ENCODE data around the gene LDLR.

The LDLR gene

DNA sequence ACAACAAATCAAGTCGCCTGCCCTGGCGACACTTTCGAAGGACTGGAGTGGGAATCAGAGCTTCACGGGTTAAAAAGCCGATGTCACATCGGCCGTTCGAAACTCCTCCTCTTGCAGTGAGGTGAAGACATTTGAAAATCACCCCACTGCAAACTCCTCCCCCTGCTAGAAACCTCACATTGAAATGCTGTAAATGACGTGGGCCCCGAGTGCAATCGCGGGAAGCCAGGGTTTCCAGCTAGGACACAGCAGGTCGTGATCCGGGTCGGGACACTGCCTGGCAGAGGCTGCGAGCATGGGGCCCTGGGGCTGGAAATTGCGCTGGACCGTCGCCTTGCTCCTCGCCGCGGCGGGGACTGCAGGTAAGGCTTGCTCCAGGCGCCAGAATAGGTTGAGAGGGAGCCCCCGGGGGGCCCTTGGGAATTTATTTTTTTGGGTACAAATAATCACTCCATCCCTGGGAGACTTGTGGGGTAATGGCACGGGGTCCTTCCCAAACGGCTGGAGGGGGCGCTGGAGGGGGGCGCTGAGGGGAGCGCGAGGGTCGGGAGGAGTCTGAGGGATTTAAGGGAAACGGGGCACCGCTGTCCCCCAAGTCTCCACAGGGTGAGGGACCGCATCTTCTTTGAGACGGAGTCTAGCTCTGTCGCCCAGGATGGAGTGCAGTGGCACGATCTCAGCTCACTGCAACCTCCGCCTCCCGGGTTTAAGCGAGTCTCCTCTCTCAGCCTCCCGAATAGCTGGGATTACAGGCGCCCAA, at the start of gene LDLR:
Gene LDLR (plus strand): TSS at position 210 of the 760 bp plus-strand sequence. CDS start 86 bp downstream, at position 296.
- peak; percentile 97 for DNase-seq (ENCODE audit: low read depth, low spot score)

DNA sequence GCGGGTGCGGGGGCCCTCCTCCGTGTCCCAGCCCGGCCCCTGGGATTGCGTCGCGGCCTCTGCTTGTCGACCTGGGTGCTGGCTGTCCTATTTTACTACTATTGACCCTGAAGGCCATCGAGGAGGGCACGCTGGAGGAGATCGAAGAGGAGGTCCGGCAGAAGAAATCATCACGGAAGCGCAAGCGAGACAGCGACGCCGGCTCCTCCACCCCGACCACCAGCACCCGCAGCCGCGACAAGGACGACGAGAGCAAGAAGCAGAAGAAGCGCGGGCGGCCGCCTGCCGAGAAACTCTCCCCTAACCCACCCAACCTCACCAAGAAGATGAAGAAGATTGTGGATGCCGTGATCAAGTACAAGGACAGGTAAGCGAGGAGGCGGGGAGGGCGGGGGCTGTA, 48.1 kb upstream of the LDLR start:
- DNase-seq (ENCODE audit: low read depth, low spot score) = no peak

DNA sequence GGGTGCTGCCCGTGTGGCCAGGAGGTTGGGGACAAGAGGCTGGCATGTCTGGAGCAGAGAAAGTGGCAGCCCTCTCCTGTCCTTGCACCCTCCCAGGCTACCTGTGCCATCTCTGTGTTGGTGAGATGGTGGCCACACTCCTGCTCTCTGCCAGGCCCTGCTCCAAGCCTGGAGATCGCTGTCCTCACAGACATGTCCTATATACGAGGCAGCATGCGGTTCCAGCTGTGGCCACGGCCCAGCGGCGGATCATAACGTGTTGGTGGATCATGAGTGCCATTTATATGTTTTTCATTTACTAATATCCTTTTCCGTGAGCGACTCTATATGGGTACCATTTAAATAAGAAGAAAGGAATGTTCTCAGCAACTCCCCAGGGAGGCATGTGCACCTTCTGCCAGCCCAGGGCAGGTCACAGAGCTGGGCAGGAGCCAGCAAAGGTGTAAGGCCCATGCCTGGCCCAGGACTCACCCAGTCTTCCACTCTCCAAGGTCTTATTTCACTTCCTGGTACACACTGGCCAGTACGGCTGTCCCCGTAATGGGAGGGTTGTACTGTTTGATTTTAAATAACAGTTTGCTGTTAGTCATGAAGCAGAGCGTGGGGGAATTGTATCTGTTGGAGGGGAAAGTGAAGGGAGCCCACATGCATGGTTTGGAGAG, 47.2 kb upstream of the LDLR start:
- DNase-seq (ENCODE audit: low read depth, low spot score) = no peak

DNA sequence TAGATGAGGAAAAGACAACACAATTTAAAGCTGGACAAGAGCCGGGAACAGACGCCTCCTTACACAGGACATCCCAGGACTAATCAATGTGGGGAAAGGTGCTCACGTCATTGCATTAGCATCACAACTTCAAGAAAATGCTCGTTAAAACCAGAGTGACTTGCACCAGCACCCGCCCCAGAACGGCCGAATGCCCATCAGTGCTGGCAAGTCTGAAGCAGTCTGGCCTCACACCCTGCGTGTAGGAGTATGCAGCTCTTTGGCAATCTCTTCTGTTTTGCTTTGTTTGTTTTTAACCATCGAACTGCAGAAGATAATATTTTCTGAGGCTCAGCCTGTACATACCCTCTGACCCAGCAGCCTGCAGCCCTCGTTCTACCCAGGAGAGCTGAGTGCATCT, 44.8 kb upstream of the LDLR start:
- DNase-seq (ENCODE audit: low read depth, low spot score) = no peak

DNA sequence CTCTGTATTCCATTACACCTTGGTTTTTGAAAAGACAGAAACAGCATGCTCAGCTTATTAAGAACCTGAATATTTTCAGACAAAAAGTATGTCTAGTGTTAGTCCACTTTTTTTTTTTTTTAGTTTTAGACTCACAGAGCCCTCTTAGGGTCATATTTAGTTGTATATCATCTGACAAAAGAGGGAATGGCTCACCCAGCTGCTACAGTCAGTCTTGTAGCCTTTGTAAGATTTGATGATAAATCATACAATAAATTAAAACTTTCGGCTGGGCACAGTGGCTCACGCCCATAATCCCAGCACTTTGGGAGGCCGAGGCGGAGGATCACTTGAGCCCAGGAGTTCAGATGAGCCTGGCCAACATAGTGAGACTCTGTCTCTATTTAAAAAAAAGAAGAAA, 43.7 kb upstream of the LDLR start:
- no peak for DNase-seq (ENCODE audit: low read depth, low spot score)

DNA sequence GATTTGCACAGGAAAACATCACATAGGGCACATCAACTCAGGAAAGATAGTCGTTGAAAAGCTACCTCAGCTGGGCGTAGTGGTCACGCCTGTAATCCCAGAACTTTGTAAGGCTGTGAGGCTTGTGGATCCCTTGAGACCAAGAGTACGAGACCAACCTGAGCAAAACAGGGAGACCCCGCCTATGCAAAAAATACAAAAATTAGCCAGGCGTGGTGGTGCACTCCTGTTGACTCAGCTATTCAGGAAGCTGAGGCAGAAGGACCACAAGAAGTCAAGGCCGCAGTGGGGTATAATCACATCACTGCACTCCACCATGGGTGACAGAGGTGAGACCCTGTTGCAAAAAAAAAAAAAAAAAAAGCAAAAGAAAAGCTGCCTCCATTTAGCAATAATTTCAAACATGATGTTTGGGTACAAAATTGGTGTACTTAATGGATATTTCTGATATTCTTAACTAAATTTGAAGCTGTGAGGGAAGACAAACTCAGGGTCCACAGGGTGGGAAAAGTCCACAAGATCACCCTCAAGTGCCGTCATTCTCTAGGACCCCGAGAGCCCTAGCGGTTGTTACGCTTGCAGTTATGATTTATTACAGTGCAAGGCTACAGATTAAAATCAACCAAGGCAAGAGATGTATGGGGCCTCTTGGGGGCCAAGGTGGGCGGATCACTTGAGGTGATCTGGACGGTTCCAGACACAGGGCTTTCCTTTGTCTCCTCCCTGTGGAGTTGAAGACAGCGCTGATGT, 42.5 kb upstream of the LDLR start:
- no peak for DNase-seq (ENCODE audit: low read depth, low spot score)

DNA sequence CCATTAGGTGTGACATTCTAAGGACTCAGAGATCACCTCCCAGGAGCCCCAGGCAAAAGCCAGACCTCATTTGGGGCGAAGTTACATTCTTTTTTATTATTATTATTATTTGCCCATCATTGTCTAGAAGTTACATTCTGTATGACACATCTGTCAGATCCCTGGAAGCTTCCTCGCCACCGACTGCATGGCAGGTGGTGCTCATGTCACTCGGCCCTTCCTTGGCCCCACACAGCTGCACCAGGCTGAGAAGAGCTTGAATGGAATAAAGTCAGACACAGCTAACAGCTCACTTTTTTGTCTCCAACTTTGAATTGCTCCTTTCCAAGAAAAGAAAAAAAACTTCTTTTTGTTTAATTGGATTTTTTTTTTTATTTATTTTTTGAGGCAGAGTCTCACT, 41.4 kb upstream of the LDLR start:
- no peak for DNase-seq (ENCODE audit: low read depth, low spot score)

DNA sequence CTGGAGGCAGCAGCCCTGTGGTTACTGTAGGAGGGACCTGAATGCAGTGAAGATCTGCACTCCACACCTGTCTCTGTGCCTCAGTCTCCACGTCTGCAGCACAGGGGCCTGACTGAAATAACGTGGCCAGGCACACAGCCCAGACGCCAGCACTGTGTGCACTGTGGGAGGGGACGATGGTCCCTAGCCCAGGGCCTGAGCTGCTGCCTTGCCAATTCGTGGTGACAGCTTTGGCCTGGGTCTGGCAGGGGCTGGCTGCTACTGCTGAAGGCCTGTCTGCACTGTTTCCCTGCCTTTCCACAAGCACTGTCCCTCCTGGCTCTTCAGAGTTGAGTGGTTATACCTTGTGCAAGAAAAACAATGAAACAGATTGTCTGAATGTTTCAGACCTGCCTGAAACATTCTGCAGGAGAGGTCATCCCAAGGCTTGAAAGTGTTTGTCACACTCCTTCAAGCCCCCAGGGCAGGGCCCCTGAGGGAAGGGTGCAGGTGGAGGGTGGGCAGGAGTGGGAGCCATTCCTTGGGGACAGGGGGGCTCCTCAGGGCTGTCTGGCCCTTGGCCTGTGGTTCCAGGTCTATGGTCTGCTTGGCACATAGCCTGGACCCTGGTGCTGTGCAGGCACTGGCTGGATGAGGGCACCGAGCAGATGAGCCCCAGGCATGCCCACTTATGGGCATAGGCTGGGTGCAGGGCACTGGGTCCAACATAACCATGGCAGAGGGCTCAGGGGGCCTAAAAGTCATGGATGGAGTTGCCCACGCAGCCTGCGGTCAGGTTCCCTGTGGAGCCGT, 38.7 kb upstream of the LDLR start:
- DNase-seq (ENCODE audit: low read depth, low spot score) = no peak

DNA sequence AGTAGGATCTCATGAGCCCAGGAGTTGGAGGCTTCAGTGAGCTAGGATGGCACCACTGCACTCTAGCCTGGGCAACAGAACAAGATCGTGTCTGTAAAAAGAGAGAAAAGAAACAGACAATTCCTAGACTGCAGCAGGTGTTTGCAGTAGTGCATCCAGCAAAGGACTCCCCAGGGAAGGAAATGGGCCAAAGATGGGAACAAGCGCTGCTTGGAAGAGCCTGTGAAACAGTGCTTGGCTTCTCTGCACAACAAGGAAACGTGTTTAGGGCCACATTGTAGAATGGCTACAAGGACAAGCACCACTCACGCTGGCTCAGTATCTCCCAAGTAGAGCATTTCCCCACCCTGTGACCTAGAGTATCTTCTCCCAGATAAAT, 35.5 kb upstream of the LDLR start:
- DNase-seq (ENCODE audit: low read depth, low spot score) = no peak

DNA sequence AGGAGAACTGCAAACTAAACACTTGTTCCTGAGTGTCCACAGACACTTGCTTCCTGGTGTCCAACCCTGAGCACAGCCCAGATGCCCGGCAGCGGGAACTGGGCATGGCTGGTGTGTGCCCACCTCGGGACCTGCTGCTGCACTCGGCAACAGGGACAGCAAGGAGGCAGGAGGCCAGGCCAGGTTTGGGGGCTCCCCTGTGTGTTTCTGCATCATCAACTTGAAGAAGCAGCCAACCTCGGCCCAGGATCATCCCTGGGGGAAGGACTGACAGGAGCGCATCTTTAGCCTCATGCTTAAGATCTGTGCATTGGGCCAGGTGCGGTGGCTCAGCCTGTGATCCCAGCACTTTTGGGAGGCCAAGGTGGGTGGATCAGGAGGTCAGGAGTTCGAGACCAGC, 35.1 kb upstream of the LDLR start:
- no peak for DNase-seq (ENCODE audit: low read depth, low spot score)

DNA sequence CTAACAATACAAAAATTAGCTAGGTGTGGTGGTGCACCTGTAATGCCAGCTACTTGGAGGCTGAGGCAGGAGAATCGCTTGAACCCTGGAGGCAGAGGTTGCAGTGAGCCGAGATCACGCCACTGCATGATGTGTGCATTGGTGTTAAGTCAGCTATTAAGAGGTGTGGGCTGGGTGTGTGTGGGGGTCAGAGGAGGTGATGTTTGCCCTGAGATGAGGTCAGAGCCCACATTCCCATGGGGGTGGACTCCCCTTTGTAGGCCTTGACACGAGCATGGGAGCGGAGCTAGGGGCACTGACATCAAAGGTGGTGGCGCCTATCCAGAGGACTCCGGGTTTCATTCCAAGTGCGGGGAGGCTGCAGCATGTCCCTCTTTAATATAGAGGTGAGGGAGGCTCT, 34.6 kb upstream of the LDLR start:
- no peak for DNase-seq (ENCODE audit: low read depth, low spot score)

DNA sequence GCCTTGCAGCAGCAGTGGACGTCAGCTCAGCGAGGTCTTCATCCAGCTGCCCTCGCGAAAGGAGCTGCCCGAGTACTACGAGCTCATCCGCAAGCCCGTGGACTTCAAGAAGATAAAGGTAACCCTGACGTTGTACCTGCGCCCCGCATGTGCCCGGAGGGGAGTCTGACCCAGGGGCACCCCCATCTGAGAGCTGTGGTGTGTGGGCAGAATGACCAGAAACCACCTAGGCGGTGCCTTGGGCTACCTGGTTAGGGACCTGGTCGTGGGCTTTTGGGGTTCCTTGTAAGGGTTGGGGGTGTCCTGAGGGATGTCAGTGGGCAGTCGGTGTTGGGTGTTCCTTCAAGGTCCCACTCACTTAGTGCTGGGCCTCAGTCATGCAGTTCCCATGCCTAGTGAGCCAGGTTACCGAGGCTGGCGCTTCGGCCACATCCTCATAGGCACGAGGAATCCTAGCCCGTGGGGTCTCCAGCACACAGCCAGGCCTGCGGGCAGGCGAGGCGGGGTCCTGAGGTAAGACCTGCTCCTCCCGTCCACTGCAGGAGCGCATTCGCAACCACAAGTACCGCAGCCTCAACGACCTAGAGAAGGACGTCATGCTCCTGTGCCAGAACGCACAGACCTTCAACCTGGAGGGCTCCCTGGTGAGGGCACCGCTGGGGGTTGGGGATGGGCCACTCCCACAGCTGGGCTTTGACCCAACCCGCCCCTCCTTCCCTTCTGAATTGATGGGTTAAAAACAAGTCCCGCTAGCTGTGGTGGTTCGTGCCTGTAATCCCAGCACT, 30.8 kb upstream of the LDLR start:
- DNase-seq (ENCODE audit: low read depth, low spot score) = no peak

DNA sequence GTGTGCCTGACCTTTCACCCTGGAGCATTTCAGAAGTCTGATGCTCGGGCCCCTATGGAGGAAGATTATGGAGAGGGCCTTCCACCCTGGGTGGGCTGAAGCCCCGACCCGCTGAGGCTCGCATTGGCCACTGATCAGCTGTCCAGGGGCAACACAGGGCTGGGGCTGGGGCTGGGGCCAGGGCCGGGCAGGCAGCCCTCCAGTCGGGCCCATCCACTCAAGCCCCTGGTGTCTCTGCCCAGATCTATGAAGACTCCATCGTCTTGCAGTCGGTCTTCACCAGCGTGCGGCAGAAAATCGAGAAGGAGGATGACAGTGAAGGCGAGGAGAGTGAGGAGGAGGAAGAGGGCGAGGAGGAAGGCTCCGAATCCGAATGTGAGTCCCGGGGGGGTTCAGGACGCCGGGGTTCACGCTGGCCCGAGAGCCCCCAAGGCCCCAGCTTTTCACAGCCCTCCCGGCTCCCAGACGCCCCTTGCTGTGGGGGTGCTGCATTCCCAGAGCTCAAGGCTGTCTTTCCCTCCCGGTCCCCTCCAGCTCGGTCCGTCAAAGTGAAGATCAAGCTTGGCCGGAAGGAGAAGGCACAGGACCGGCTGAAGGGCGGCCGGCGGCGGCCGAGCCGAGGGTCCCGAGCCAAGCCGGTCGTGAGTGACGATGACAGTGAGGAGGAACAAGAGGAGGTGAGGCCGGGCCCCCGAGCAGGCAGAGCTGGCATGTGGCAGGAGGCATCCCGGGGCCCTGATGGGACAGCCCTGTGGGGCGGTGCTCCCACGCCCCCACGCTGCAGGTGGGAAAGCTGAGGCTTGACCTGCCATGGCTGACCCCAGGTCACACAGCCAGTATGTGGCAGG, 29.5 kb upstream of the LDLR start:
- no peak for DNase-seq (ENCODE audit: low read depth, low spot score)

DNA sequence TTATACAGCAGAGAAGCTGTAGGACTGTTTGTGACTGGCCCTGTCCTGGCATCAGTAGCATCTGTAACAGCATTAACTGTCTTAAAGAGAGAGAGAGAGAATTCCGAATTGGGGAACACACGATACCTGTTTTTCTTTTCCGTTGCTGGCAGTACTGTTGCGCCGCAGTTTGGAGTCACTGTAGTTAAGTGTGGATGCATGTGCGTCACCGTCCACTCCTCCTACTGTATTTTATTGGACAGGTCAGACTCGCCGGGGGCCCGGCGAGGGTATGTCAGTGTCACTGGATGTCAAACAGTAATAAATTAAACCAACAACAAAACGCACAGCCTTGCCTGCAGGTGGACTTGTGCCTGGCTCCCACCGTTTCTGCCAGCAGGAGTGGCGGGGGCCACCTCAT, 27.3 kb upstream of the LDLR start:
- no peak for DNase-seq (ENCODE audit: low read depth, low spot score)

DNA sequence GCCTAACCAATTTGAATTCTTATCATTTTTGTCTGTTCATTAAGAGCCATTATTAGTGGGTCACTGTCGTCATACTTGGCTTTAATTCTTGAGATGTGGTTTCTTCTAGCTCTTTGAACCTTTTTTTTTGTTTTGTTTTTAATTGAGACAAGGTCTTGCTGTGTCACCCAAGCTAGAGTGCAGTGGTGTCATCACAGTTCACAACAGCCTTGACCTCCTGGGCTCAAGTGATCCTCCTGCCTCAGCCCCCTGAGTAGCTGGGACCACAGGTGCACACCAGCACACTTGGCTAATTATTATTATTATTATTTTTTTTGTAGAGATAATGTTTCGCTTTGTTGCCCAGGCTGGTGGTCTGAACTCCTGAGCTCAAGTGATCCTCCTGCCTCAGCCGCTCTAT, 25.8 kb upstream of the LDLR start:
- no peak for DNase-seq (ENCODE audit: low read depth, low spot score)

DNA sequence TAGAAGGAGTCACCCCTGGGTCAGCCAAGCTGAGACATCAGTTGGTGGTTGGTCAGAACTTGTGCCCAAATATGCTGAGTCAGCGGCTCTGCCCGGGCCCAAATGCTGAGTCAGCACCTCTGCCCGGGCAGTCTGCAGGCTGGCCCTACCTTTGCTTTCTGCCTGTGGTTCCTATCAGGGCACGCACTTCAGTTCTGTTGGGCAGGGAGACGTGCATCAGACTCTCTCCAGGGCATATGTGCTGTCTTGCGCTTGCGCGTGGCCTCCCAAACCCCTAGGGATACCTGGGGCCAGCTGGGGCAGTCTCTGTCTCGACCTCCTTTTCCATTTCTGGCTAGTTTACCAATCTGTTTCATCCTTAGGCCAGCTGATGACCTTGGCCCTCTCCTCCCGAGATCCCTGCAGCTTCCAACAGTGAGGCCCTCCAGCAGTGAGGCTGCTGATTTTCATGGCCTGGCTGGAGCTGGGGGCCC, 24.4 kb upstream of the LDLR start:
- peak; percentile 49 for DNase-seq (ENCODE audit: low read depth, low spot score)

DNA sequence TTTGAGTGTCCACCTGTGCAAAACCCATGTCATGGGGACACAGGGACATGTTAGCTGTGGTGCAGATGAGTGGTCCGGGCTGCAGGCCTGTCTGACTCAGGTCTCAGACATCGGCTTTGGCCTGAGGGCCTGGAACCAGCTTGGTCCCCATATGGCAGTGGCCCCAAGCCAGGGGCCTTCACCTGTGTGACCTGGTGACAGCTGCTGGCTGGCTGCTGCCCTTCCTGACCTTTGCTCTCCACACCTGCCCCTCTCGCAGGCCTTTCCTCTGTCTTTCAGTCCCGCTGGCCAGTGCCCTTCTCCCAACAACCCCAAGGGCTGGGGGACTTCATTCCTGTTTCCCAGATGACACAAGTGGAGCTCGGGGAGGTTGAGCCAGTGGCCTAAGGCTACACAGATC, 22.9 kb upstream of the LDLR start:
- no peak for DNase-seq (ENCODE audit: low read depth, low spot score)

DNA sequence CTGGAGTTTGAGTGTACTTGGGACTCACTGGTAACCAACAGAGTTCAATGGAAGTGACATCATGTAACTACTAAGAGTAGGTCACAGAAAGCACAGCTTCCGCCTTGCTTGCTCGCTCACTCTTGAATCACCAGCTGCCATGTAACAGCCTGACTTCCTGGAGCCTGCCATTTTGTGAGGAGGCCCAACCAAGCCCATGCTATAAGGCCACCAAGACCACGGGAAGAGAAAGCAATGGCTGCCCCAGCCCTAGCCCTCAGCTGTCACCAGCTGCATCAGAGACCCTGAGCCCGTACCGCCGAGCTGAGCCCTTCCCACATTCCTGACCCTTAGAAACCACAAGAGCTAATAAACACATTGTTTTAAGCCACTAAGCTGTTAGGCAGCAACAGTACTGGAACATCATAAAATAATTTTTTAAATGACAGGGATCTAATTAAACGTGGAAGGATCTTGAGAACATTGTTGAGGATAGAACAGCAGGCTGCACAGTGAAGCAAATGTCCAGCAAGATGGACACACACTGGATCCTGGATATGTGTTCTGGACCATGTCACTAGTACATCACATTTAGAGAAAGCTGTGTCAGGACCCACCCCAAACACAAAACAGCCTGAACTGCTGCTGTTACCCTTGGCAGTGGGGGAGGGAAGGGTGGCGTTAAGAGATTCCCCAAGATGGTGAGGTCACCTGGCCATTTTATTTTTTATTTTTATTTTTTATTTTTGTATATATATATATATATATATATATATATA, 21.7 kb upstream of the LDLR start:
- no peak for DNase-seq (ENCODE audit: low read depth, low spot score)

DNA sequence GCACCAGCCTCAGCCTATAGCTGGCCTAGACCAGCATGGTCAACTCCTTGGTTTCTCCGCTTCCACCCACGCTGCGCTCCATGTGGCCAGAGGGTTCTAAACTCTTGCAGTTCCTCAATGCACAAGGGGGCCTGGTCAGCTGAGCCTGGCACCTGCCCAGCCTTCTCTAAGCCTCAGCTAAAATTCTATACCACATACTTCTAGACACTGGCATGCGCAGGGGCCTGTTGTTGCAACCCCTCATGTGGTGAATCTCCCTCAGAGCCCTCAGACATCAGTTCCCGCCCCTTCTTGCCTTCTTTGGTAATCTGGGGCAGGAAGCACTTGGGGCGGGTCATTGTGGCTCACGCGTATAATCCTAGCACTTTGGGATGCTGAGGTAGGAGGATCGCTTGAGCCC, 19.7 kb upstream of the LDLR start:
- DNase-seq (ENCODE audit: low read depth, low spot score) = peak; percentile 40

Data from ELF-1 (cell line).